BJ (cell line): ENCODE measurements around the gene SKA1. TPM values are rescaled to one million over a fixed set of nuclear protein-coding genes. Genes with fewer than 3 reads are reported as not detected.

Experiments used
- CTCF ChIA-PET: fragments of 350-600 bp; formaldehyde crosslinking; extraction: SDS; loops from one replicate; lab custom pipeline; 2021; ENCODE audit warnings: antibody characterized with exemption, inconsistent platforms; lab: Yijun Ruan, JAX
- POLR2A ChIA-PET: fragments of 300-600 bp; sonication (Branson Sonifier 250); formaldehyde crosslinking; extraction: SDS; loops from one replicate; lab custom pipeline; 2021; ENCODE audit warnings: antibody characterized with exemption; lab: Charles Lee
- DNase-seq: peaks from one replicate; pipeline ENCODE4 v3.0.0-alpha.2; 2011; ENCODE audit warnings: low read depth
- H3K27me3 ChIP-seq: 2 replicates; pipeline ENCODE4 v1.6.0; 2011; ENCODE audit warnings: low read length; ENCODE audit not compliant: control insufficient read depth, insufficient read depth
- H3K36me3 ChIP-seq: 2 replicates; pipeline ENCODE4 v1.5.1; 2011; ENCODE audit warnings: low read length; ENCODE audit not compliant: control insufficient read depth, insufficient read depth
- H3K4me3 ChIP-seq: 2 replicates; pipeline ENCODE4 v1.5.1; 2011; ENCODE audit warnings: low read depth, mild to moderate bottlenecking, control low read depth, low read length
- CTCF ChIP-seq: IDR thresholded peaks from 2 replicates; pipeline ENCODE4 v1.5.1; 2011; ENCODE audit warnings: low read depth, mild to moderate bottlenecking, control low read depth, inconsistent platforms, low read length, moderate library complexity; ENCODE audit not compliant: insufficient read depth
- polyA plus RNA-seq: library from polyadenylated mRNA; depleted of rRNA; stranded (reverse); fragments of >200 nt; gene quantifications from 2 replicates; pipeline ENCODE4 v1.2.3, GENCODE V29; 2011; rRNA removed

Gene SKA1
- polyA plus RNA-seq, 1 experiment = 6.2 TPM

GRCh38 chr18:50441016-50441415, 66.2 kb downstream of the SKA1 start:
- ChIA-PET POLR2A (no interaction called here), CTCF (interaction anchor here (1.4 kb wide), 1 partner anchor 12 kb away, joined by 5 read pairs; no protein-coding TSS in a partner anchor)
- H3K27me3 ChIP-seq = no peaks in the 10 kb centered on the region
- DNase-seq = no peak
- no peak overlapping the region for H3K4me3 ChIP-seq
- no peak for TF ChIP-seq CTCF
- no peaks in the 10 kb centered on the region for H3K36me3 ChIP-seq

GRCh38 chr18:50441501-50441900, 66.7 kb downstream of the SKA1 start:
- CTCF ChIA-PET = interaction anchor here (1.4 kb wide), 1 partner anchor 12 kb away, joined by 5 read pairs; no protein-coding TSS in a partner anchor
- H3K27me3 ChIP-seq = no peaks in the 10 kb centered on the region
- DNase-seq = no peak
- TF ChIP-seq CTCF = no peak
- no peak overlapping the region for H3K4me3 ChIP-seq
- H3K36me3 ChIP-seq = no peaks in the 10 kb centered on the region
- POLR2A ChIA-PET = no interaction called here

Other genes starting within 250 kb of the SKA1 start
- 0.13 and 0.18 TPM in 2 replicates for gene MYO5B, start 179.9 kb upstream of the SKA1 start, polyA plus RNA-seq
- 0.17 and 0.33 TPM in 2 replicates for gene CFAP53, start 108.6 kb upstream of the SKA1 start, polyA plus RNA-seq
- 36.0 and 54.4 TPM in 2 replicates for gene MBD1, start 93.5 kb upstream of the SKA1 start, polyA plus RNA-seq
- 29.4 and 51.2 TPM in 2 replicates for gene CXXC1, start 87.4 kb upstream of the SKA1 start, polyA plus RNA-seq
- not detected in 2 replicates for gene MAPK4, start 185.0 kb downstream of the SKA1 start, polyA plus RNA-seq